Progenitor cell of endocrine pancreas (in vitro differentiated cells): ENCODE results near the gene AXL. TPM values are rescaled to one million over a fixed set of nuclear protein-coding genes. Genes with fewer than 3 reads are reported as not detected.

Experiments
- DNase-seq: peaks from one replicate; pipeline ENCODE4 v3.0.0; 2021; ENCODE audit warnings: low spot score; ENCODE audit not compliant: unreplicated experiment
- H3K27ac Mint-ChIP-seq: 2 replicates; pipeline ENCODE4 v1.8.0; 2021; ENCODE audit warnings: mild to moderate bottlenecking, moderate library complexity, mixed read lengths
- H3K27me3 Mint-ChIP-seq: 2 replicates; pipeline ENCODE4 v1.8.0; 2021; ENCODE audit warnings: mixed read lengths
- H3K36me3 Mint-ChIP-seq: 2 replicates; pipeline ENCODE4 v1.8.0; 2022; ENCODE audit warnings: mixed read lengths; ENCODE audit not compliant: insufficient read depth
- H3K4me1 Mint-ChIP-seq: 2 replicates; pipeline ENCODE4 v1.8.0; 2021; ENCODE audit warnings: low read depth, mixed read lengths
- H3K4me3 Mint-ChIP-seq: 2 replicates; pipeline ENCODE4 v1.8.0; 2021; ENCODE audit warnings: low read depth, mild to moderate bottlenecking, moderate library complexity, mixed read lengths
- H3K9me3 Mint-ChIP-seq: 2 replicates; pipeline ENCODE4 v1.8.0; 2021; ENCODE audit warnings: low read depth, mixed read lengths
- total RNA-seq: library from RNA; stranded (reverse); gene quantifications from 2 replicates; pipeline ENCODE4 v1.2.1, GENCODE V29; 2021
- TF ChIP-seq, protein P1 (sequence below): fragments of 200-600 bp; sonication (generic); IDR thresholded peaks from one replicate; pipeline ENCODE4 v1.5.0; 2021; ENCODE audit warnings: antibody characterized with exemption, mild to moderate bottlenecking; ENCODE audit not compliant: unreplicated experiment

The AXL gene
- total RNA-seq, 1 donor from 2014 or later = 14.8 TPM

- Mint-ChIP-seq H3K36me3 (peaks cover 2% of the 10 kb centered on the region), H3K4me3 (no peak overlapping the region), H3K27ac (no peak overlapping the region), H3K27me3 (no peaks in the 10 kb centered on the region), H3K4me1 (no peaks in the 10 kb centered on the region), H3K9me3 (no peaks in the 10 kb centered on the region)
- TF ChIP-seq, protein P1, sequence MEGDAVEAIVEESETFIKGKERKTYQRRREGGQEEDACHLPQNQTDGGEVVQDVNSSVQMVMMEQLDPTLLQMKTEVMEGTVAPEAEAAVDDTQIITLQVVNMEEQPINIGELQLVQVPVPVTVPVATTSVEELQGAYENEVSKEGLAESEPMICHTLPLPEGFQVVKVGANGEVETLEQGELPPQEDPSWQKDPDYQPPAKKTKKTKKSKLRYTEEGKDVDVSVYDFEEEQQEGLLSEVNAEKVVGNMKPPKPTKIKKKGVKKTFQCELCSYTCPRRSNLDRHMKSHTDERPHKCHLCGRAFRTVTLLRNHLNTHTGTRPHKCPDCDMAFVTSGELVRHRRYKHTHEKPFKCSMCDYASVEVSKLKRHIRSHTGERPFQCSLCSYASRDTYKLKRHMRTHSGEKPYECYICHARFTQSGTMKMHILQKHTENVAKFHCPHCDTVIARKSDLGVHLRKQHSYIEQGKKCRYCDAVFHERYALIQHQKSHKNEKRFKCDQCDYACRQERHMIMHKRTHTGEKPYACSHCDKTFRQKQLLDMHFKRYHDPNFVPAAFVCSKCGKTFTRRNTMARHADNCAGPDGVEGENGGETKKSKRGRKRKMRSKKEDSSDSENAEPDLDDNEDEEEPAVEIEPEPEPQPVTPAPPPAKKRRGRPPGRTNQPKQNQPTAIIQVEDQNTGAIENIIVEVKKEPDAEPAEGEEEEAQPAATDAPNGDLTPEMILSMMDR = no peak
- DNase-seq = no peak
Observed at GRCh38 chr19:41234512-41235168, 15.6 kb downstream of the AXL start.

- no peaks in the 10 kb centered on the region for H3K27me3 Mint-ChIP-seq
- no peak for DNase-seq
- no peaks in the 10 kb centered on the region for H3K4me1 Mint-ChIP-seq
- H3K9me3 Mint-ChIP-seq = no peaks in the 10 kb centered on the region
- TF ChIP-seq, protein P1 = no peak
- no peak overlapping the region for H3K4me3 Mint-ChIP-seq
- no peak overlapping the region for H3K27ac Mint-ChIP-seq
- peaks cover 2% of the 10 kb centered on the region for H3K36me3 Mint-ChIP-seq
Observed at GRCh38 chr19:41235480-41235879, 16.5 kb downstream of the AXL start.

GRCh38 chr19:41238244-41238643 is 19.2 kb downstream of the AXL start:
- H3K27ac Mint-ChIP-seq = no peak overlapping the region
- TF ChIP-seq, protein P1 = no peak
- no peaks in the 10 kb centered on the region for H3K27me3 Mint-ChIP-seq
- no peaks in the 10 kb centered on the region for H3K4me1 Mint-ChIP-seq
- H3K9me3 Mint-ChIP-seq = no peaks in the 10 kb centered on the region
- H3K36me3 Mint-ChIP-seq = peaks cover 2% of the 10 kb centered on the region
- H3K4me3 Mint-ChIP-seq = no peak overlapping the region
- DNase-seq = no peak

DNA sequence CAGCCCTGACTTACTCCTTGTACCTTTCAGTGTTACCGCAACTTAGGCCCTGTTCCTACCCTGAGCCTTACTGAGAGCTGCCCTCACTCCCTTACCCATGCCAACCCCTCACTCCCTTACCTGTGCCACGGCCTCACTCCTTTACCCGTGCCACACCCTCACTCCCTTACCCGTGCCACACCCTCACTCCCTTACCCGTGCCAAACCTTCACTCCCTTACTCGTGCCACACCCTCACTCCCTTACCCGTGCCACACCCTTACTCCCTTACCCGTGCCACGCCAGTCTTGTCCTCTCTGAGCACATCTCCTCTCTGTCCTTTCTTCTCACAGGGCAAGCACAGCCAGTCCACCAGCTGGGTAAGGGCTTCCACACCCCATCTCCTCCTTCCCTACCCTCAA is 20.3 kb downstream of the AXL start:
- no peaks in the 10 kb centered on the region for H3K27me3 Mint-ChIP-seq
- no peak for DNase-seq
- TF ChIP-seq, protein P1 = no peak
- no peak overlapping the region for H3K4me3 Mint-ChIP-seq
- peaks cover 2% of the 10 kb centered on the region for H3K36me3 Mint-ChIP-seq
- no peaks in the 10 kb centered on the region for H3K9me3 Mint-ChIP-seq
- no peak overlapping the region for H3K27ac Mint-ChIP-seq
- no peaks in the 10 kb centered on the region for H3K4me1 Mint-ChIP-seq

DNA sequence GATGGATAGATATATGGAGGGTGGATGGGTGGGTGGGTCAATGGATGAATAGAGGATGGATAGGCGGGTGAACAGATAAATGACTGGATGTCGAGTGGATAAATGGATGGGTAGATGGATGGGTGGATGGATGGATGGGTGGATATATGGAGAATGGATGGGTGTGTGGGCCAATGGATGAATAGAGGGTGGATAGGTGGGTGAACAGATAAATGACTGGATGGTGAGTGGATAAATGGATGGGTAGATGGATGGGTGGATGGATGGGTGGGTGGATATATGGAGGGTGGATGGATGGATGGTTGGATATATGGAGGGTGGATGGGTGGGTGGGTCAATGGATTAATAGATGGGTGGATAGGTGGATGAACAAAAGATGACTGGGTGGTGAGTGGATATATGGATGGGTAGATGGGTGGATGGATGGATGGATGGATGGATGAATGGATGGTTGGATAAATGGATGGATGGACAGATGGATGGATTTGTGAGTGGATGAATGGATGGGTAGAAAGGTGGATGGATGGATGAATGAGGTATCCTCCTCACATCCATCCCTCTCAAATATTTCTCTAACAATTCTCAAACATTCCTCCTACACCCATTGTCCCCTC is 21.0 kb downstream of the AXL start:
- no peaks in the 10 kb centered on the region for H3K9me3 Mint-ChIP-seq
- no peaks in the 10 kb centered on the region for H3K27me3 Mint-ChIP-seq
- DNase-seq = no peak

More for the DNA sequence above, 21.0 kb downstream of the AXL start:
- Mint-ChIP-seq H3K27ac (no peak overlapping the region), H3K4me1 (no peaks in the 10 kb centered on the region), H3K4me3 (no peak overlapping the region), H3K36me3 (peaks cover 2% of the 10 kb centered on the region)
- TF ChIP-seq, protein P1 = no peak
